Measurements from ENCODE around the gene NUBPL. TPM values are rescaled to one million over a fixed set of nuclear protein-coding genes. Genes with fewer than 3 reads are reported as not detected.
"Not testable (repeated sequence)": the region's sequence is repeated elsewhere in the genome, so short reads cannot be mapped to it uniquely, and the experiment has no call there.

NUBPL gene
- total and polyA plus RNA-seq, 12 donors, result 3.6 to 27.3 (median 16.9) TPM

DNA sequence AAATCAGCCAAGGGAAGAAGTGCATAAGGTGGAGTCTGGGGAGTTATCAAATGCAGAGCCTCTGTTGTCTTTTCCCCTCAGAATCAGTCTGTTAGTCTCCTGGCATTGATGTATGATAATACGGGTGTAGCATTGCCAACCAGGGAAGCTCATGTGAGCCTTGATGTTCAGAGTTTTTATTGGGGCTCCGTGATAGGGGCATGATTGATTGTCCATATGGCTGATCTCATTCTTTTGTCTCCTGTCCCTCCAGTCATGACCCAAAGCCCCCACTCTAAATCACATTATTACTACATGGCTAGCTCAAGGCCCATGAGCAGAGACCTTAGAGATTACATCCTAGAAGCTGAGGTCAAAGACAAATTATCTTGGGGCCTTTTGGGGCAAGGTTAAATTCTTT lies 140.9 kb downstream of the NUBPL start:
- Histone ChIP-seq H3K4me3 (no peak overlapping the region), H3K27me3 (no peaks in the 10 kb centered on the region), H3K27ac (no peak overlapping the region), H3K9me3 (replicated peaks in 1 of 3) (no peaks in the 10 kb centered on the region), H3K36me3 (replicated peaks in 1 of 2) (no peaks in the 10 kb centered on the region), H3K4me1 (replicated peaks in 1 of 2) (no peaks in the 10 kb centered on the region)
- DNase-seq, result no peak
- TF ChIP-seq, protein P1, sequence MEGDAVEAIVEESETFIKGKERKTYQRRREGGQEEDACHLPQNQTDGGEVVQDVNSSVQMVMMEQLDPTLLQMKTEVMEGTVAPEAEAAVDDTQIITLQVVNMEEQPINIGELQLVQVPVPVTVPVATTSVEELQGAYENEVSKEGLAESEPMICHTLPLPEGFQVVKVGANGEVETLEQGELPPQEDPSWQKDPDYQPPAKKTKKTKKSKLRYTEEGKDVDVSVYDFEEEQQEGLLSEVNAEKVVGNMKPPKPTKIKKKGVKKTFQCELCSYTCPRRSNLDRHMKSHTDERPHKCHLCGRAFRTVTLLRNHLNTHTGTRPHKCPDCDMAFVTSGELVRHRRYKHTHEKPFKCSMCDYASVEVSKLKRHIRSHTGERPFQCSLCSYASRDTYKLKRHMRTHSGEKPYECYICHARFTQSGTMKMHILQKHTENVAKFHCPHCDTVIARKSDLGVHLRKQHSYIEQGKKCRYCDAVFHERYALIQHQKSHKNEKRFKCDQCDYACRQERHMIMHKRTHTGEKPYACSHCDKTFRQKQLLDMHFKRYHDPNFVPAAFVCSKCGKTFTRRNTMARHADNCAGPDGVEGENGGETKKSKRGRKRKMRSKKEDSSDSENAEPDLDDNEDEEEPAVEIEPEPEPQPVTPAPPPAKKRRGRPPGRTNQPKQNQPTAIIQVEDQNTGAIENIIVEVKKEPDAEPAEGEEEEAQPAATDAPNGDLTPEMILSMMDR (IDR thresholded peaks at IDR 0.05), result no peak
- TF ChIP-seq POLR2A (IDR thresholded peaks at IDR 0.05), result no peak
- WGBS, 4 donors, result 67 to 88% (median 76%) methylated on average over 2 of the region's 2 CpGs
- intact Hi-C loops (cut with DNase I), result no loop called here

DNA sequence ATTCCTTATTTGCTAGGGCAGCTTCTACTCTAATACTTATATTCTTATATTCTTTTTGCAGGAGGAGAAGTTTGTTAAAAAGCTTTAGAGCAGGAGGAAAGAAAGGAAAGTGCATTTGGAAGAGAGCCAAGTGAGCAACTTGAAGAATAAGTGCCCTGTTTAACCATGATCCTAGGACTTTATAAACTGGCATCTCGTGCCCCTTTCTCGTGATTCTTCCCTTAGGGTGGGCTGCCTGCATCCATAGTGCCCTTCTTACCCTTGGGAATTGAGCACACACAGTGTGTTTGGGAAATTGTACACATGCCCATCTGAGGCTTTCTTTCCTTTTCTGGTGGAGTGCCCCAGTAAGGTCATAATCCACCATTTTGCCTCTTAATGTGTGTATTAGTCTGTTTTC lies 141.9 kb downstream of the NUBPL start:
- Histone ChIP-seq H3K4me3 (no peak overlapping the region), H3K36me3 (replicated peaks in 1 of 2) (no peaks in the 10 kb centered on the region), H3K27ac (no peak overlapping the region), H3K27me3 (no peaks in the 10 kb centered on the region), H3K4me1 (replicated peaks in 1 of 2) (no peaks in the 10 kb centered on the region), H3K9me3 (replicated peaks in 1 of 3) (no peaks in the 10 kb centered on the region)
- intact Hi-C loops (cut with DNase I), result no loop called here
- 68 to 98% (median 83%) methylated on average over 2 of the region's 2 CpGs for WGBS, 4 donors
- TF ChIP-seq, protein P1 (IDR thresholded peaks at IDR 0.05), result no peak
- TF ChIP-seq POLR2A (IDR thresholded peaks at IDR 0.05), result no peak
- no peak for DNase-seq

DNA sequence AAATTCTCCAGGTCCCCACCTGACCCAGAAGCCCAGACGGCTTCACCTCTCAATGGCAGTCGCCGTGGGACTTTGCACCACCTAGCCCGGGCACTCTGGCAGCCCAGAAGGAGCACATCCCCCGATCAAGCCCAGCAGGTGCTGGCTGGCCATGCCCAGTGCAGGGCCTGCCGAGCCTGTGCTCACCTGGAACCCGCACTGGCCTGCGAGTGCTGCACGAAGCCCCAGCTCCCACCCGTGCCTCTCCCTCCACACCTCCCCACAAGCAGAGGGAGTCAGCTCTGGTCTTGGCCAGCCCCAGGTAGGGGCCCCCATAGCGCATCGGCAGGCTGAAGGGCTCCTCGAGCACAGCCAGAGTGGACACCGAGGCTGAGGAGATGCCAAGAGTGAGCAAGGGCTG lies 144.5 kb downstream of the NUBPL start:
- no peaks in the 10 kb centered on the region for H3K4me1 ChIP-seq (replicated peaks in 1 of 2)
- TF ChIP-seq POLR2A (IDR thresholded peaks at IDR 0.05), result no peak
- TF ChIP-seq, protein P1 (IDR thresholded peaks at IDR 0.05), result no peak
- intact Hi-C loops (cut with DNase I), result no loop called here
- no peaks in the 10 kb centered on the region for H3K36me3 ChIP-seq (replicated peaks in 1 of 2)
- no peak overlapping the region for H3K4me3 ChIP-seq
- no peak for DNase-seq
- 86 to 93% (median 90%) methylated on average over 12 to 14 of the region's 14 CpGs; no CpG with 5 or more reads in 1 of the 4 donors for WGBS, 4 donors
- no peaks in the 10 kb centered on the region for H3K9me3 ChIP-seq (replicated peaks in 1 of 3)
- no peaks in the 10 kb centered on the region for H3K27me3 ChIP-seq
- no peak overlapping the region for H3K27ac ChIP-seq

DNA sequence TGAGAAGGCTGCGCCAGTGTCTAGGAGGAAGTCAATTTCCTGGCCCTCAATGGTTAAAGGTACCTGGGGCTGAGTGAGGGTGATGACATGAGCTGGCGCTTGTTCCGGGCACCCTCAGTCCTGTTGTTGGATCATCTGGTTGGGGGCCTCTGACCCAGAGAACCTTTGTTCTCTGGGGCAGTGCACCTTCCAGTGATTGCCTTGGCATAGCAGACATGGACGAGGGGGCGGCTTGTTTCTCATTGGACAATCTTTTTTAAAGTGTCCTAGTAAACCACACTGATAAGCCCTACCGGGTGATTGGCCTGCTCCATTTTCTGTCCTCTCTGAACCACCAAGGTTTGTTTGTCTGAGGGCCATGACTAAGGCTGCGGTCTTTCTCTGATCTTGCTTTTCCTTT lies 147.5 kb downstream of the NUBPL start:
- H3K27me3 ChIP-seq; H3K27ac ChIP-seq; H3K9me3 ChIP-seq (replicated peaks in 1 of 3); H3K4me1 ChIP-seq (replicated peaks in 1 of 2); H3K36me3 ChIP-seq (replicated peaks in 1 of 2); DNase-seq; H3K4me3 ChIP-seq; intact Hi-C loops (cut with DNase I): not testable (repeated sequence)
- 95 to 99% (median 97%) methylated on average over 7 of the region's 7 CpGs for WGBS, 4 donors

DNA sequence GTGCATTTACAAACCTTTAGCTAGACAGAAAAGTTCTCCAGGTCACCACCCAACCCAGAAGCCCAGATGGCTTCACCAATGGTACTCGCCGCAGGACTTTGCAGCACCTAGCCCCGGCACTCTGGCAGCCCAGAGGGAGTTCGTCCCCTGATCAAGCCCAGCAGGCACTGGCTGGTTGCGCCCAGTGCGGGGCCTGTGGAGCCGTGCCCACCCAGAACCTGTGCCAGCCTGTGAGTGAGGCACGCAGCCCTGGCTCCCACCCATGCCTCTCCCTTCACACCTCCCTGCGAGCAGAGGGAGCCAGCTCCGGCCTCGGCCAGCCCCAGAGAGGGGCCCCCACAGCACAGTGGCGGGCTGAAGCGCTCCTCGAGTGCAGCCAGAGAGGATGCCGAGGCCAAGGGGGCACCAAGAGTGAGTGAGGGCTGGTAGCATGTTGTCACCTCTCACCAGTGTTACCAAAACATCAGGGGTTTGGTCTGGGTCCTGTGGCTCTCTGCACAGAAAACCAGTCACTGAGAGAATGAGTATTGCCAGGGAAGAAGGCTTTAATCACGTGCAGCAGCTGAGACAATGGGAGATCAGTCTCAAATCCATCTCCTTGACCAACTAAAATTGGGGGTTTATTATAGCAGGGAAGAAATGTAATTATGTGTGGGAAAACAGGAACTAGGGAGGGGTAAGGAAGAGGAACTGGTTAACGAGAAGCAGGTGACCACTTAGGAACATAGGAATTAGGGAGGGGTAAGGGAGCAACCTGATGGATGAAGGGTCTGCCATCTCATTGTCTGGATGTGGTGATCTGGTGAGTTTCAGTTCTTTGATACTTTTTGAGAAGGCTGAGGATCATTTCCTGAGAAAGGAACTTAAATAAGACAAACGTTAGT lies 151.3 kb downstream of the NUBPL start:
- intact Hi-C loops (cut with DNase I), result no loop called here
- peaks cover 0 to 2% of the 10 kb centered on the region in 2 donors for H3K4me1 ChIP-seq (replicated peaks in 1 of 2)

More for the DNA sequence above, 151.3 kb downstream of the NUBPL start:
- H3K36me3 ChIP-seq (replicated peaks in 1 of 2), result no peaks in the 10 kb centered on the region
- no peak overlapping the region for H3K4me3 ChIP-seq
- no peaks in the 10 kb centered on the region for H3K9me3 ChIP-seq (replicated peaks in 1 of 3)
- no peak for DNase-seq
- H3K27me3 ChIP-seq, result no peaks in the 10 kb centered on the region
- WGBS, 4 donors, result 74 to 94% (median 87%) methylated on average over 3 to 18 of the region's 18 CpGs
- TF ChIP-seq POLR2A (IDR thresholded peaks at IDR 0.05), result no peak
- TF ChIP-seq, protein P1 (IDR thresholded peaks at IDR 0.05), result no peak
- no peak overlapping the region for H3K27ac ChIP-seq

All from adrenal gland (tissue), 12 donors.